ENCODE data around the gene GMDS.

Gene GMDS

DNA sequence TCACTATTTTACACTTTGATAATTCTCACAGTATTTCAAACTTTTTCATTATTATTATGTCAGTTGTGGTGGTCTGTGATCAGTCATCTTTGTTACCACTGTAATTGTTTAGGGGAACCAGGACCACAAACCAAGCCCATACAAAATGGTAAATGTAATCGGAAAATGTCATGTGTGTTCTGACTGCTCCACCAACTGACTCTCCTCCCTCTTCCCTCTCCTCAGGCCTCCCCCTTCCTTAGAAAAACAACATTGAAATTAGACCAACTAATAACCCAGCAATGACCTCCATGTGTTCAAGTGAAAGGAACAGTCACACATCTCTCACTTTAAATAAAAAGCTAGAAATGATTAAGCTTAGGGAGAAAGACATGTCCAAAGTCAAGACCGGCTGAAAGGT is 63.8 kb downstream of the GMDS start:
- in situ Hi-C loops (cut with MboI; ENCODE audit: low sequenced_read_pairs) = no loop called here

GRCh38 chr6:2179950-2180349 is 65.5 kb downstream of the GMDS start:
- in situ Hi-C loops (cut with MboI; ENCODE audit: low sequenced_read_pairs) = no loop called here

DNA sequence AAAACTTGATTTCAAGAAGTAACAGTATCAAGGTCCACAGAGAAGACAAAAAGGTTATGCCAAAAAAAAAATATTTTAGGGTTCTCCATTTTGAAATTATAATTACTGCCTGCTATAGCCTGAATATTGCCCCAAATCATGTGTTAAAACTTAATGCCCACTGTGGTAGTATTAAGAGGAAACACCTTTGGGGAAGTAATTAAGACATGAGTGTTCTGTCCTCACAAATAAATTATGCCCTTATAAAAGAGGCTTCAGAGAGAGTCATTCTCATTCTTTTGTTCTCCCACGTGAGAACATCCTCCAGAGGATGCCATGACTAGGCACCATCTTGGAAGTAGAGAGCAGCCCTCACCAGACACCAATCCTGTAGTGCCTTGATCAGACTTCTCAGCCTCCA is 66.2 kb downstream of the GMDS start:
- in situ Hi-C loops (cut with MboI; ENCODE audit: low sequenced_read_pairs) = no loop called here

- in situ Hi-C loops (cut with MboI; ENCODE audit: low sequenced_read_pairs) = no loop called here
These were observed 67.3 kb downstream of the GMDS start for GRCh38 chr6:2178125-2178524.

GRCh38 chr6:2175825-2176224 is 69.6 kb downstream of the GMDS start:
- in situ Hi-C loops (cut with MboI; ENCODE audit: low sequenced_read_pairs) = no loop called here

GRCh38 chr6:2173203-2173961 is 72.0 kb downstream of the GMDS start:
- in situ Hi-C loops (cut with MboI; ENCODE audit: low sequenced_read_pairs) = no loop called here

DNA sequence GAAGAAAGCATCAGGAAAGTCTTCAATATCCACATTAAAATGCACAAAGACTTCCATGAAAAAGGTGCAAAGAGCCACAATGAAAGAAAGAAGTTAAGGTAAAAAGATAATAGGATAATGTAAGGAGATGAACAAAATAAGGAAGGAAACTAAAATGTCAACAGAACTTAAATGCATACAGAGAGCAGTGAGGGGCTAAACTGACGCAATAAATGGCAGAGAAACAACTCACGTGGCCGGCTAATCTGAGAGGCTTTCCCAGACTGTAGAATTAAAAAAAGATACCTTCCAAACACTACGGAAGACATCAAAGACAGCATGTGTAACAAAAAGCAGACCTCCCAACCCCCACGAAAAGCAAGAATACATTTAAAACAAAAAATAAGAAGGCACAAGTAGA is 73.7 kb downstream of the GMDS start:
- in situ Hi-C loops (cut with MboI; ENCODE audit: low sequenced_read_pairs) = no loop called here

DNA sequence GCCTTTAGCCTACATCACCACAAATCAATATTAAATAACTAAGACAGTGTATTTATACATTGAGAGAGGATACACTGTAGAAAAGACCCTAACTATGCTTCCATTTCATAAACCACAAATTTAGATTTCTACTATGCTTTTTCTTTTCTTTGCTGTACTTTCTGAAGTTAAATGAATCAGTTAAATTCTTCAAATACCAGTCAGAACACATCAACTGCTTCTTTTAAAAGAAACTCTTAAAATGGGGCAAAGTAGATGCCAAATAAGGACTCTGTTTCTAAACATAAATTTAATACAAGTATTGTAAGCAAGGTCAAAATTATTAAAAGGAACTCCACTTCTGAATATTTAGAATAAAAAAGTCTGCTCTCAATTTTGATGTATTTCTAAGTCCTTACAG is 76.9 kb downstream of the GMDS start:
- in situ Hi-C loops (cut with MboI; ENCODE audit: low sequenced_read_pairs) = no loop called here

- in situ Hi-C loops (cut with MboI; ENCODE audit: low sequenced_read_pairs) = no loop called here
These were observed 78.7 kb downstream of the GMDS start for GRCh38 chr6:2166717-2167116.

DNA sequence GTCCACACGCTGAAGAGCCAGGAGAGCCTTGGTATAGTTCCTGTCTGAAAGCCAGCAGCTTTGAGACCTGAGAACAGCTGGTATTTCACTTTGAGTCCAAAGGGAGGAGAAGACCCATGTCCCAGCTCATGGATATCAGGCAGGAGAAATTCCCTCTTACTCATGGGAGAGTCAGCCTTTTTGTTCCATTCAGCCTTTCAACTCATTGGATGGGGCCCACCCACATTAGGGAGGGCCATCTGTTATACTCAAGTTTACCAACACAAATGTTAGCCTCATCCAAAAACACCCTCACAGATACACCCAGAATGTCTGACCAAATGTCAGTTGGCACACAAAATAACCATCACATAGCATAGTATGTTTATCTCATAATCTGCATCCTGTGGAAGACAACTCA is 80.1 kb downstream of the GMDS start:
- in situ Hi-C loops (cut with MboI; ENCODE audit: low sequenced_read_pairs) = no loop called here

DNA sequence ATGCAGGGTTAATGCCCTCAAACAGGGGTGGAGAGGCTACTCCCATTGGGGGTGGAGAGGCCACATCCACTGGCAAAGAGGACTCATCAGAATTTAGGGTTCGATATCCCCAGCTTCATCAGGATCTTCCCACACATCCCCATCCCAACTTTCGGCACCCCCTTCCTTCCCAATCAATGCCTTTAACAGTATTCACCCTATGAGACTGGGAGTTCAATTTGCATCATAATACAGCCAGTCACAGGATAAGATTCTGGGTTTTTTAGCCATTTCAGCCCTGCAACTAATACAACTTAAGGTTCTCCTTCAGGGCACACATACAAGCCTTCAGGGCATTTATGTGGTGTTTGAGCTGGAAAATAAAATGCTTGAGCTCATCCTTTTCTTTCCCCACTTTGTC is 80.9 kb downstream of the GMDS start:
- in situ Hi-C loops (cut with MboI; ENCODE audit: low sequenced_read_pairs) = no loop called here

- in situ Hi-C loops (cut with MboI; ENCODE audit: low sequenced_read_pairs) = no loop called here
These were observed 83.3 kb downstream of the GMDS start for GRCh38 chr6:2162079-2162445.

DNA sequence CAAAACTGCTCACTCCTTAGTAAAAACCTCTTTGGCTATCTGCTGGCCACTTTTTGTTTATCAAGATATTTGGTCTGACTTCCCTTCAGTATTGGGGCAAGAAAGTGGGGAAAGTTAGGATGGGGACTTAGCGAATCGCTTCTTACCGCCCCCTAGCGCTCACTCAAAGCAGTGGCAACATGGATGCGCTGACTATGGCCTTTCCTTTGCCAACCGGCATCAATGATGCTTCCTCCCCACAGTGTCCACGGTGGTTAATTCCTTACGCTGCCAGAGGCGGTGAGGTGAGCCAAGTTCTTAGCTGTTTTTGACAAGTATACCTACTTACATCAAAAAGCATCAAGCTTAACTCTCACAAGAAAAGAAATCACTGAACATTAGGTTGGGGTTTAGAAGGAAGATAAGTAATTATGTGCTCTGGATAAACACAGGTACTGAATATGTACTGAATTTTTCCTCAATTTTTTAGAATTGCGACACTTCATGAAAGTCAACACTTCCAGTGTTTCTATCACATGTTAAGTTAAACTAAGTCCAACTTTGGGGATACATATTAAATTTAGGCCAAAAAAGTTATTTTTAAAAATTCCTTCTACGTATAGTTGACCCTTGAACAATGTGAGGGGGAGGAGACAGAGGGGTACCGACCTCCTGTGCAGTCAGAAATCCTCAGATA is 86.7 kb downstream of the GMDS start:
- in situ Hi-C loops (cut with MboI; ENCODE audit: low sequenced_read_pairs) = no loop called here

- in situ Hi-C loops (cut with MboI; ENCODE audit: low sequenced_read_pairs) = no loop called here
These were observed 87.8 kb downstream of the GMDS start for GRCh38 chr6:2157441-2158127.

- in situ Hi-C loops (cut with MboI; ENCODE audit: low sequenced_read_pairs) = no loop called here
These were observed 90.2 kb downstream of the GMDS start for GRCh38 chr6:2155206-2155605.

DNA sequence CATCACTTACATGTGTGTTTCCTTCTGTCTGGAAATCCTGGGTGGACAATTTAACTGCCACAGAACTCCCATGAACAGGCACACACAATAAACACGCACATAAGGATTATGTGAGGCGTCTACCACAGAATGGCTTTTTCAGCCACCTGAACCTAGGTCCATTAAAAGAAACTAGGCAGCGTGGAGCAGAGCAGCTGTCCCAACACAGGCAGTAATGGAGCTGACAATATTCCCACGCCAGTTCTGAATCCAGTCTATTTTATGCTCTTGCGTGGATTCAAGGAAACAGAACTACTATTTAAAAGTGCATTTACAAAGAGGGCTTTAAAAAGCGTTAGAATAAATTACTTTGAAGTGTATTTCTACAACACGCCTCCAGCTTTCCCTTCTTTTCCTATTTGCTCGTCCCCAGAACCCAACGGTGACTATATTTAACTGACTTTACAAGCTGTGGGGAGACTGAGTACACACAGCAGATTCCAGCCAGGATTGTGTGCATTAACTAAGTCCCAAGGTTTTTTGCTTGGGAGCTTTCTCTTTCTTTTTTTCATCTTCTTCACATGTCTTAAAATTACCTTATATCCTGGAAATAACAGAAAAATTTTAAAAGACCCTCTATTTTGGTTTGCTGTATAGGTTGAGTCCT is 95.9 kb downstream of the GMDS start:
- in situ Hi-C loops (cut with MboI; ENCODE audit: low sequenced_read_pairs) = no loop called here

DNA sequence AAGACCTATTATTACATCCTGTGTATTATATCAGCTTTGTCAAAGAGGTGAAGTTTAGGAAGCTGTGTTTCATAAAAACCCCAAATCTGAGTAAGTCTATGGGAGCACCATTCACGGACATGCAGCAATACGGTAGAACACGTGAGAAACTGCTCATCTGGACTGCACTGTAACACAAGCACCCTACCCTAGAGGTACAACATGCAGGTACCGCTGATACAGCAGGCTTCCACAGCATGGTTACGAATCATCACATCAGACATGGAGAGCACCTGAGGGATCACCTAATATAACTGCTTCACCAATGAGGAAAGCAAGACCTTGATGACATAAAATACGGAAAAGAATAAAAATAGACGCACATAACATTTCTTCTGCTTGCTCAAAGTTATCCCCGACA is 96.7 kb downstream of the GMDS start:
- in situ Hi-C loops (cut with MboI; ENCODE audit: low sequenced_read_pairs) = no loop called here

DNA sequence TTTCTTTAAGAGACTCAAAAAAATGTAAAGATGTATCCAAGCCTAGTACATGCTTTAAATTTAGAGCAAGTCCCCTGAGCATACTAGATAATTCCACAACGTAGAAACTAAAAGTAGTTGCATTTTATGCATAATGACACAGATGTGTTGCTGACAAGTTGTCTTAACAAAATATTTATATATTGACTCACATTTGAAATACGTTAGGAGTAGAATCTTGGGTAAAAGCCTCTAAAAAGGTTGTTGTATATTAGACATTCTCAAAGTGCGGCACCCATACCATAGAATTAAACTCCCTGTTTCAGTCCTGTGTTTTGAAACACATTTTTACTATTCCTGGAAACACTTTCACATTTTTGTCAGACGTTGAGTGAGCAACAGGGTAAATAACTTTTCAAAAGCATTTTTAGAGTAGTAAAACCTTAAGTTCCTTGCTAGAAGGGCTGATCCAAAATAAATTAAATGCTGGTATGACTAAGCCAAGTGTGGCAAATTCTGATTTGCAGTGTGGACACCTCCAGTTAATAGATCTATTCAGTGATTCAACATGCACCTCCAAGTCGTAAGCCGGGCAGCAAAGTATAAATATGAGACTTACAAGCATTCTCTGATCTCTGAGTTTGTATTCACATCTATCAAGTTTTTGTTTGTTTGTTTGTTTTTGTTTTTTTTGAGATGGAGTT is 97.5 kb downstream of the GMDS start:
- in situ Hi-C loops (cut with MboI; ENCODE audit: low sequenced_read_pairs) = no loop called here

GRCh38 chr6:2147261-2147660 is 98.1 kb downstream of the GMDS start:
- in situ Hi-C loops (cut with MboI; ENCODE audit: low sequenced_read_pairs) = no loop called here

DNA sequence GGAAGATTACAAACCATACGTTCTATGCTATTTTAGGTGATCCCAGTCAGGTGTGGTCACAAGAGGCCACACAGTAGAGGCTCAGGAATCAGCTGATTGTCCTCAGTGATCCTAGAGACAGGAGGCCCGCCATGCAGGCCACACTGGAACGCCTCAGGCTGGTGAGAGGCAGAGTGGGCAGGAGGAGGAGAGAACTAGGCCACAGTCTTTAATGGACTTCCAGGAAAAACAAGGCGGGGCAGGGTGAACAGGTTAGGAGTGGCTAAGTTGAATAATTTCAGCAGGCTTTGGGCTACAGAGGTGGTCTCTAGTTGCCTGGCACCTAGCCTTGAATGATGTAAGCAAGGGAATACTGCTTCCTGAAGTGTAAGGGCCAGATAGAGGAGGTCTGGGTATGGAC is 101.2 kb downstream of the GMDS start:
- in situ Hi-C loops (cut with MboI; ENCODE audit: low sequenced_read_pairs) = no loop called here

GRCh38 chr6:2141644-2142290 is 103.6 kb downstream of the GMDS start:
- in situ Hi-C loops (cut with MboI; ENCODE audit: low sequenced_read_pairs) = no loop called here
